Activated CD8-positive, alpha-beta memory T cell treated with anti-CD3 and anti-CD28 coated beads, Interleukin-2, amount 50 U/mL, for 48 hours (primary cell): ENCODE measurements around the gene PMPCA.
"Not testable (repeated sequence)": the region's sequence is repeated elsewhere in the genome, so short reads cannot be mapped to it uniquely, and the experiment has no call there.

Experiments
- DNase-seq: peaks from one replicate; pipeline ENCODE4 v3.0.0-alpha.2; 2020

The PMPCA gene

DNA sequence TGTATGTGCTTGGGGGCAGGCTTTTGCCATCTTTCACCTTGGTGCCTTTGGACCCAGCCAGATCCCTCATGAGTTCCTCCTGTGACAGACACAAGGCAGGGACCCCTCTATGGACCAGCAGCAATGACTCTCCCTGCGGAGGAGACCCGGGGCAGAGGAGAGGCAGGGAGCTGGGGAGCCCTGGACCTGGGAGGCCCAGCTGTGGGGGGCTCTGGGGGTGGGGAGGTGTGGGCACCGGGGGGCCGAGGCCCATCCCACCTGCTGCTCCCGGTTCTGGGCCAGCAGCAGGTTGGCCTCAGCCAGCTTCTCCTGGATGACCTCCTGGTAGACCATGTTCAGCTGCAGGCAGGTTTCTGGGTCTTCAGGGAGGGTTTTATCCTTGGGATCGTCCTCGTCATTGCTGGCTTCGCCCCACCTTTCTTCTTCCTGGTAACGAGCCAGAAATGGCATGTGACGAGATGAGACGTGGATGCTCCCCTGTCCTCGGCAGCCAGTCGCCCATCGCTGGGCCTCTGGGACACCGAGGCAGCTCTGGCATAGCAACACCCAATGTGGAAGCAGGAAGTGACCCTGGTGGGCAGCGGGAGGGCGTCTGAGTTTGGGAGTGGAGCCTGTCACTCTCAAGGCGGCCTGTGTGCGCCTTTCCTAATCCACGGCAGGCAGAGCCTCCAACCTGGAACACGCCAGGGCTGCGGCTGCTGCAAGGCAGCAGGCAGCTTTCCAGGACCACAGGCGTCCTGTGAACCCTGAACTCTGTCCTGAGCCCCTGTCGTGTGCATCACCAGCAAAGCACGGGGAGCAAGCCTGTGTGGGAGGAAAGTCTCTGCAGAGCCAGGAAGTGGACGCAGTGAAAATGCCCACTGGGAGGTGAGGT, 14.9 kb upstream of the PMPCA start:
- no peak for DNase-seq

DNA sequence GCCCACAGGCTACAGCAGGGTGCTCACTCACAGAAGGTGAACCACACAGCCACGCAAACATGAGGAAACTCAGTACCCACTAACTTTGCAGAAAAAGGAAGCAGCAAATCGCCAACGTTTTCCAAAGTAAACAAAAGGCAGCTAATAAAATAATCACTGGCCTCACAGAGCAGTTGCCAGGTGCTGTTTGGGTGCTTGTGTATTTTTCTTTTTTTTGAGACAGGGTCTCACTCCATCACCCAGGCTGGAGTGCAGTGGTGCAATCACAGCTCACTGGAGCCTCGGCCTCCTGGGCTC, 14.3 kb upstream of the PMPCA start:
- DNase-seq: no peak

DNA sequence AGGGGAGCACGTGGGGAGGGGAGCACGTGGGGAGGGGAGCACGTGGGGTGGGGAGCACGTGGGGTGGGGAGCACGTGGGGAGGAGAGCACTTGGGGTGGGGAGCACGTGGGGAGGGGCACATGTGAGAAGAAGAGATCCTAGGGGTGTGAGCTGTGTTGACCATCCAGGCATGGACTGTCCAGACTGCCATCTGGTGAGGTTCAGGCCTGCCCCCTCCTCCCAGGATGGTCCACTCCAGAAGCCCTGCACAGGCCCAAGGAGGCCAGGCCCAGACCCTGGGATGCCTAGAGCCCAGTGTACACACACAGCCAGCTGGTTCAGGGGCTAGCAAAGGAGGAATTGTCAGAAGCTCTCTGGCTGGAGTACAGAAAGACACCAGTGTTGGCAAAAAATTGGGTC, 12.8 kb upstream of the PMPCA start:
- no peak for DNase-seq

DNA sequence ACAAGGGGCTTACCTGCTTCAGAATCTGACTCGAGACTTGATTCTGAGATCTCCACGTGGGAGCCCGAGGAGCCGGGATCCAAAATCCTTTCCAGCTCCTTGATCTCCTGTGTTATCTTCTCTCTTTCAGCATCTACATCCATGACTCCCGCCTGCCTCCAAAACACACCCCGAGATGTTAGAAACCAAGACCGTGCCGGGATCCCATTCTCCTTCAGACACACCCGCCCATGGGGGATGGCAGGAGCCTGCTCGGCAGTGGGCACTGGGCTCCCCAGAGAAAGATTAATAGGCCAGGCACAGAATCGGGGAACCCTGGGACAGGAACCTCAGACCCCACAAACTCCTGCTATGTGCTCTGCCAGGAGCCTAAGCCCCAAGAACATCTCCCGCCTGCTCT, 12.2 kb upstream of the PMPCA start:
- DNase-seq: no peak

DNA sequence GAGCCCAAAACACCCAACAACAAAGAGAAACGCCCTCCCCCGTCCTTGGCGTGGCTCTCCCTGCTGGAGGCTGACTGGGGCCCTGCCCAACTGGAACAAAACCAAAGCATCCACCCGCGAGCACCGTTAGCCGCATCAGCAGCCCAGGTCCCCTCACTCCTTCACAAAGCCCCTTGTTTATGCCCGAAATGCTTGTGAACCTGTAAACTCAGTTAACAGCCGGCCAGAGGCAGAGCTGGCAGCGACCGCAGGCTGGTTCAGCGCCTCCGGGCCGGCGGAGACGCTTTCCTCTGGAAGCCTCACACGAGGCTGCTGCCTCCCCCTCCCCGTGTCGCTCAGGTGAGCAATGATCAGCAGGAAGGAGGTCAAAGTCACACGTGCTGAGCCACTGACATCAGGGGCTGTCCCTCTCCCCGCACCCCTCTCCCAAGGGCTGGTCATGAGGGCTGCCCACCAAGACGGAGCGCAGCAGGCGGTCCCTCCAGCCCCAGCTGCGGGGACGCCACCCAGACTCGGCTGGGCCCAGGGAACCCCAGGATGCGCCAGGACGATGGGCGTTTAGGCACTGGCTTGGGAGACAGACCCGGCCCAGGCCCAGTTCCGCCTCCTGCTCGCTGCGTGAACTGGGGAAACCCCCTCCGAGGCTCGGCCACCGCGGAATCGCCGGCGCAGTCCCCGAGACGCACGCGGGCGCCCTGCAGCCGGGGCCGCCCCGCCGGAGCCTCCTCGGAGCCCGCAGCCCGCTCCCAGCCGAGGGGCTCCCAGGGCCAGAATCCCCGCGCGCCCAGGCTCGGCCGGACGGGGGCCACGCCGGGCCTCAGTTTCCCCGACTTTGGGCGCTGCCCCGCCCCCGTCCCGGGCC, 11.1 kb upstream of the PMPCA start:
- peak; percentile 74 for DNase-seq

DNA sequence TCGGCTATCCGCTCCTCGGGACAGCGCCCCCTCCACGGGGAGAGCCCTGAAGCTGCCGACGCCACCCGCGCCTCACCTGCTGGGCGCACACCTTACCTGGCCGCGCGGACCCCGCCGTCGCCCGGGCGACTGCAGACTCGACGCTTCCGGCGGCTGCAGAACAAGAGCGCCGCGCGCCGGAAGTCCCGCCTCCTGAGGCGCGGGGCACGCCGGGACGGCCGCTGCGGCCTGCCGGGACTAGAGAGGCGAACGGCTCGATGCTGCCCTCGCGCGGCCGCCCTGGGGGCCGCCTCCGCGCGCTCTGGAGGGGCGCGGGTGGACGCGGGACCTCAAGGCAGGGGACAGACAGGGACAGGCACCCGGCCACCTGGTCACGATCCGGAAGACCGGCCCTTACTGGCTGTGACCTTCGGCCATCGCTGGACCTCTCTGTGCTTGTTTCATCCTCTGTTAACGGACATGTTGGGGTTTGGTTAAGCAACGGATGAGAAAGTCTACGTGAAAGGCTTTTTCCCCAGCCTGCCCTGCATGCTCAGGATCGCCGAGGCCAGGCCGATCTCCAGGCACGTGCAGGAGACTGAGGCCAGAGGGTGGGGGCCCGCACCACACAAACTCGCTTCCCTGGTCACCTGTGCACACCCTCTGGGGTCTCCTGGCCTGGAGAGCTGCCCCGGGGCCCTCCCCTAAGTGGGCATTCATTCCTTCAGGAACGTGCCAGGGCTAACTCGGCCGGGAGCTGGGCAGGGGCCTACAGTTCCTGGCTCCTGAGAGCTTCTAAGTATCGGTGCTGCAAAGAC, 10.2 kb upstream of the PMPCA start, which contains the start of gene SNAPC4:
TSS of gene SNAPC4 (minus strand) at position 133 of the 797 bp plus-strand sequence. CDS start 1,742 bp downstream, outside the sequence.
- DNase-seq: peak; percentile 96

DNA sequence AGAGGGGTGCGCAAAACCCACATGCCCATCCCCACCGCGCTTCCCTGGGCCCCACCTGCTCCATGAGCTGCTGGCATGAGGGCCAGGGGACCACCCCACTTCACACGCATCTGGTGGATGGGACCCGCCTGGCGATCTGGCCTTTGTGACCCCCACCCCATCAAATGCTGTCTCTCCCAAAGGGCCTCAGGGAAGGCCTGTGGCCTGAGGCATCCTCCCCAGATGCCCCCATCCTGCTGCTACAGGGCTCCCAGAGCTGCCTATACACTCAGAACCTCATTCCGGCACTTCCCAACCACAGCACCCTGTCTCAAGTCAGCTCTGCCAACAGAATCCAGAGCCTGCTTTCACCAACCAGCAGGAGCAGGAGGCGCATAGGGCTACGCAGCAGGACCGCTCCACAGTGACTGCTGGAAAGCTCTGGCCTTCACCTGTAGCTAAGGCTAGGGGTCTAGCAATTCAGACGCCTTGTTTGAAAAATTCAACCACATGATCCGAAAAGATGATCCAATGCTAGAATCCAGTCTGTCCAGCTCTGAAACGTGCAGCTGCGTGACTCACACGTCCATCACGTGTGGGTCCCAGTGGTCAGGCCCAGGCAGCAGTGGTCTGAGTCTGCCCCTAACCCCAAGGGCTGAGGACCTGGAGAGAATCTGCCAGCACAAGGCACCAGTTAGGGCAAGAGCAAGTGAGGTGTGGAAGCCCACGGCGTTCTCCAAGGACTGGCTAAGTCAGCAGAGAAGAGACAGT, 9.1 kb upstream of the PMPCA start:
- DNase-seq: no peak

DNA sequence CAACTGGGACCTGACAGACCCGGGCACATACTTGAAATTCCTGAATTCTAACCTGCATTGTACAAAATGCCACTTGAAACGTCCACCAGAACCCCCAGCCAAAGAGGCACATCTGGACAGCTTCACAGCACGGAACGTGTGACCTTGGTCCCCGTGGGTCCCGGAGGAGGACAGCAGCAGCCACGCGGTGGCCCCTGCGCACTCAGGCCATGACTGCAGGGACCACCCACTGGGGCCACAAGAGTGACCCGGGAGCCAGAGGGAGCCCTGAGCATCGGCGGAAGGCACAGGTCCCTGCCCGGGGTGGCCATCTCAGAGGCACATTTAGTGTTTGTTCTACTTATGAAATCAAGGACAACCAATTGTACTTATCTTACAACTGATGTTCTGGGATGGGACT, 8.4 kb upstream of the PMPCA start:
- no peak for DNase-seq

DNA sequence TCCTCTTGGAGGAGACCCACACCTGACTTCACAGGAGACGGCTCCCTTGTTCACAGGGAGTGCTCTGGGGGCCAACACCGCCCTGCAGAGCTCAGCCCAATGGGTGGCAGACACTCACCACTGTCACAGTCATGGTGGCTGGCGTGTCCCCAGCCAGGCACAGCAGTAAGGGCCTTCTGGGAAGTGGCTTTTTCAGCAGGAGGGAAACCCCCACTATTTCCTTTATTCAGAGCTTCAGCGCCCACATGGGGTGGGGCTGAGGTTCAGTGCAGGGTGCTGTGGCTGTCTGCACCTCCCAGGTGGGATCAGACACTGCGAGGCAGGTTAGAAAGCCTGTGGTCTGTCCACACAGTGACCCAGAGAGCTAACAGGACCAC, 6.9 kb upstream of the PMPCA start:
- peak; percentile 83 for DNase-seq

DNA sequence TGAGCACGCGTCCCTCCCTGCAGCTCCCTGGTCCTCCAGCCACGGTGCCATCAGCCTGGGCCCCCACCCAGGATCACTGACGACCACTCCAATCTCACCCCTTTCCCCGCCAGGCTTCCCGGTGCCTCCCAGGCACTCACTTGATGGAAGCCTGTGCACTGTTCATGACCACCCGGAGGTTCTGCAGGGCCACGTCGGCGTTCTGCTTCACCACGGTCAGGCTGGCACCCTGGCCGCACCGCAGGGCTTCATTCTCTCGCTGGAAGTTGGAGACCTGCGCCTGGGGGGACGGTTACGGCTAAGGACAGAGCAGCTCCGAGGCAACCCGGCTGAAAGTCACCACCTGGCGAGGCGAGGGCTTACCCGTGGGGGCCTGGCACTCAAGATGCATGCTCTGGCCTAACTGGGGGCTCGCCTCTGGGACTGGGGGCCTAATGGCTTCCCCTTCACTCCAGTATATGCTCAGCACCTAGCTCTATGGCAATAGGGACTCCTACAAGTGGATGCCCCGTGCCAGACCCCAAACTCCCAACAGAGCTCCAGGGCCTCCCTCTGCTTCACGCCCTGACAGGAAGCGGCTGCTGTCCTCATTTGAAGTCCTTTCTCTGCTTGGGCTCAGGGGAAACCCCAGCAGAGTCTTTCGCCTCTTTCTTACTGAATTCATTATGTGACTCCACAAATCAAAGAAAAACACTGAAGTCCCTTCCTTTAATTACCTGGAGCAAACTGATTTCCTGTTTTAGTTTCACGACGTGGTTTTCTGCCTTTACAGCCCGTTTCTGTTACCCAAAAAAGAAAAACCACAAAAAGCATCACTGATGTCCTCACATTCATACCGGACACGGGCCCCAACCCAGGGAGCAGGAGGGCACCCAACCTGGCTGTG, 6.3 kb upstream of the PMPCA start:
- DNase-seq: peak; percentile 73

DNA sequence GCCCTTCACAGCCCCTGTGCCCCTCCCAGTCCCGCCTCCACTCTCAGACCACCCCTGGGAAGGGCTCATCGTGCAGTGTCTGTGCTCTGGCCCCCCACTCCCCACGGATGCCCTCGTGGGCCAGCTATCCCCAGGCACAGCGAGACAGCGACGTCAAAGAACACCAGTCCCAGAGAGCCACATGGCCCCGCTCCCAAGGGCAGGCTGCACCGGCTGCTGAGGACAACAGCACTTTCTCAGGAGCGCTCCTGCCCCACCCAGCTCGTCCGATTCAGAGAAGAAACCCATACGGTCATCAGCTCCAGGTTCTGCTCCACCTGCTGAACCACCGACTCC, 5.7 kb upstream of the PMPCA start:
- no peak for DNase-seq

DNA sequence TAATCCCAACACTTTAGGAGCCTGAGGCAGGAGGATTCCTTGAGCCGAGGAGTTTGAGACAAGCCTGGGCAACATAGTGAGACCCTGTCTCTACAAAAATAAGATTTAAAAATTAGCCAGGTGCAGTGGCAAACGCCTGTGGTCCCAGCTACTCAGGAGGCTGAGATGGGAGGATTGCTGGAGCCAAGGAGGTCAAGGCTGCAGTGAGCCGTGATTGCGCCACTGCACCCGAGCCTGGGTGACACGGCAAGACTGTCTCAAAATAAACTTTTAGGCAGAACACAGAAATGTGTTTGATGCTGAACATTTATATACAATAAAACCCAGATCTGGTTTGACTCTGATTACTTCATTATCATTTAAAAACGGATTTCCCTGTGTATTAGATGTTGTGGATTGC, 5.0 kb upstream of the PMPCA start:
- DNase-seq: no peak

DNA sequence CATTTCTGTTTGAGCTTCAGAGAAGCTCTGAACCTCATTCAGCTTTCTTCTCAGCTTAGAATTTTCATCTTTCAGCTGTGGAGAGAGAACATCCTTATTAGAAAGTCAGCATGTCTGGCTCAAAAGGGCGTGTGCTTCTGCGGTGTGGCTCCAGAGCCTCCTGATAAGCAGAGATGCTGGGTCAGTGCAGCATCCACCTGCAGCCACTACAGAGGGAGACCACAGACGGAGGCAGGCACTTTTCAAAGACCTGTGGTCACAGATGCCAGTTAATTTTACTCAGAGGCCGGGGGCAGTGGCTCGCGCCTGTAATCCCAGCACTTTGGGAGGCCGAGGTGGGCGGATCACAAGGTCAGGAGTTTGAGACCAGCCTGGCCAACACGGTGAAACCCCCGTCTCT, 4.6 kb upstream of the PMPCA start:
- not testable (repeated sequence) for DNase-seq

DNA sequence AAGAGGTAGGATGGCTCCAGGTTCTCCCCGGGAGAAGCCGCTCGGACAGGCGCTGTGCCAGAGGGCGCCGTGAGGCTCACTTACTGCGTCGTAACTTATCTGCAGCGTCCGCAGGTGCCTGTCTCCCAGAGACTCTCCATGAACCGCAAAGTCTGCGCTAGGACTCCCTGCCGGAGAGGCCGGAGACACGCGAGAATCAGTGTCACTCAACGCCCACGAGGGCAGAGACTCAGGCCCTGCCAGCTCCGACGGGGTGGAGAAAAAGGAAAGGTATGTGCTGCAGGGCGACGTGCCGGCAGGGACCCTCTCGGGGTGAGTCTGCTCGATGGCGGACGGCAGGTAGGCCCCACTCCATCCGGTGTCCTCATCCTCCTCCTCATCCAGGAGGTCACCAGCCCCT, 3.4 kb upstream of the PMPCA start:
- not testable (repeated sequence) for DNase-seq

DNA sequence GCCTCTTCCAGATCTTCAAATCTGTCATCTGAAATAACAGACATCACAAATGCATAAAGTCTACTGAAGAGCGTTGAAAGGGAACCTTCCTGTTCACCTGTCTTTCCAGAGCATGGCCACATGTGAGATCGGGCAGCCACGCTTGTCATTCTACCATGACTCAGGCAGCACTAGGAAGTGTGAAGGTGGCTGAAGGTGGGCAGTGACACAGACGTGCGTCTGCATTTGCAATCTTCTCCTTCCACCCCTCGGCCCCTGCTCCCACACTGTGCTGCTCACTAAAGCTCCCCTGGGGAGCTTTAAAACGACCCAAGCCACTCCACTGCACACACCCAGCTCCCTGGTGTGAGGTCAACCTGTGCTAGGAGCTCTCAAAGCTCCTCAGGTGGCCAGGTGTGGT, 2.5 kb upstream of the PMPCA start:
- DNase-seq: no peak

DNA sequence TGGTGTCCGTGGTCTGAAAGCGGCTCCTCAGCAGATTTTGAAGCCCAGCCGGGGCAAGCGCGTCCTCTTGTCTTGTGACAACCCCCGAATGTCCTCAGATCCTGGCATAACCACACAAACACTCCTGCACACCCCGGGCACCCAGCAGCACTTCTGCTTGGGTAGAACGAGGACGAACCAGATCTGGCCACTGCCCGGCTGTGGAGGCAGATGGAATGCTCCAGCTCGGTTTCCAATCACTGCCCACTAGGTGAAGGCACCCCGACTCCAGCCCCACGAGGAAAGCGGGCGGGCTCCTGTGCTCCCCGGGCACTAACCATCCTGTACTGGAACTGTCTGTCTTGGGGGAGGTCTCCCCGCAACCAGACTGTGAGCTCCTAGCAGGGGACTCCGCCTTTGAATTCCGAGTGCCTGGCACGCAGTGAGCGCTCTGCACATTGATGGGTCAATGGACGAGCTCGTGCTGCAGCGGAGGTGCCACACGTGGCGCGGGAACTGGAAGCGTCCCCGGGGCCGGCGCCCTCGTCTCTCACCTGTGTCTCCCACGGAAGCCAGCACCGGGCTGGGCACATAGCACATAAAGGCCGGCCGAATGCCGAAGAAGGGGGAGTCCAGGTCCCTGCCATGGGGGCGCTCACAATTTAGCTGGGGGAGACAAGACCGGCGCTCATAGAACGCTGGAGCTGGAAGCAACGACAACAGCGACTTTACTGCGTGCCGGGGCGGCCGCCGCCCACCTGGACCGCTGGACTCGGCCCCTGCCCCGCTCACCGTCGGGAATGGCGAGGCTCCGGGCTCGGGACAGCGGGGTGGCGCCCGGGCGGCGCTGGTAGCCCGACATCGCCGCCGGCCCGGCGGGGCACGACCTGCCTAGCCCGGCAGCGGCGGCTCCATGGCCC, 652 bp upstream of the PMPCA start:
- peak; percentile 78 for DNase-seq

DNA sequence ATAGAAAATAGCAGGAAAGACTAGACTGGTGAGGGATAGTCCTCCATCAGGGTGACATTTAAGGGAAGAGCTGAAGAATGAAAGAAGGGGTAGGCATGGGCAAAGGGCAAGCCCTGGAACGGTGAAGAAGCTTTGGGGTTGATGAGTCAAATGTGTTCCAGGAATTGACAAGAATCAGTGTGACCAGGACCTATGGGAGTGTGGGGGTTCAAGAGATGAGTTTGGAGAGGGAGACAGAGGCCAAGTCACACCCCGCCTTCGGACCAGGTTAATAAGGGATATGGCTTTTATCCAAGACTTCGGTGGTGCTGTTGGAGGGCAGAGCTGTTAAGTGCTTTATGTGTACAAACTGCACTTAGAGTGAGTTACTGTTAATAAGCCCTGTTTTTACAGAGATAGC, 920 bp downstream of the PMPCA start:
- DNase-seq: no peak

DNA sequence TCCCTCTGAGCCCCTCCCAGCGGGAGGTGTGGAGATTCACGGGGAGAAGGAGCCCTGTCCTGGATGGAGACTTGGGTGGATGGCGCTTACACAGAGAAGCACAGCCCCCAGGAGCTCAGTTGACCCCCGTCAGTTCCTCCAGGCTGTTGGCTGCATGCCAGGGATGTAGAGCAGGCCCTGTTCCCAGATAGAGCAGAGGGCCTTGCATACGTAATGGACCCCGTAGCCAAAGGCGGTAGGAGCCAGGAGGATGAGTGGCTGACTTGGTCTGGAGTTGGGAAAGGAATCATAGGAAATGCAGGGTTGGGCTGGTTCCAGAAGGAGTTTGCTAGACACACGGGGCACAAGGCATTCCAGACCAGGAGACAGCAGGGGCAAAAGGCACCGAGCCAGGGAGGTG, 2.5 kb downstream of the PMPCA start:
- no peak for DNase-seq

DNA sequence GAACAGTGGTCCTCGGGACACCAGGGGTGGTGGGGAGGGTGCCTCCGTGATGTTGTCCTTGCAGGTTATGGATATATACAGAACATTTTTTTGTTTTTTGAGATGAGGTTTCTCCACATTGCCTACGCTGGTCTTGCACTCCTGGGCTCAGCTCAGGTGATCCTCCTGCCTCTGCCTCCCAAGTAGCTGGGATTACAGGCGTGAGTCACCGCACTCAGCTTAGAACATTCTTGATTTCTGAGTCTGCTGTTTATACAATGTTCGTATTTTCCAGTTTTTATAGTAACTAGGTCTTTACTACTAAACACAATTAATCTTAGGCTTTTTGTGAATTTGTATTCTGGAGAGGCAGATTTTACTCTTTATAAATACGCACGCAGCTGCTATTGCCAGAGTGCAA, 6.0 kb downstream of the PMPCA start:
- no peak for DNase-seq

DNA sequence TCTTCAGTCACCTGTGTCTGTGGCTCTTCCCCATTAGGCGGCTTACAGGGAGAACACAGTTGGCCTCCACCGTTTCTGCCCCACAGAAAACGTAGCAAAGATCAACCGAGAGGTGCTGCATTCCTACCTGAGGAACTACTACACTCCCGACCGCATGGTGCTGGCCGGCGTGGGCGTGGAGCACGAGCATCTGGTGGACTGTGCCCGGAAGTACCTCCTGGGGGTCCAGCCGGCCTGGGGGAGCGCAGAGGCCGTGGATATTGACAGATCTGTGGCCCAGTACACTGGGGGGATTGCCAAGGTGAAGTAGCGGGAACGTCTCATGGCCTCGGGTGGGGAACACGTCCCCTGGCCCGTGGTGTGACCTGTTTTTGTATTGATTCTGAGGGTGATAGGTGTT, 6.5 kb downstream of the PMPCA start:
- DNase-seq: no peak
